Pancreas (tissue), 10 donors: Measurements from ENCODE around the gene INPP5D. TPM values are rescaled to one million over a fixed set of nuclear protein-coding genes. Genes with fewer than 3 reads are reported as not detected.

Source experiments
- ATAC-seq, 4 donors: fragments of 200-7000 bp; cut with Tn5 transposase; one replicate each; pipeline versions ENCODE4 v1.8.0 to v1.9.1; 2020; ENCODE audit warnings: mild to moderate bottlenecking in 4 of 4, moderate library complexity in 4 of 4
- DNase-seq, 6 donors: peaks; one replicate each; pipeline ENCODE4 v3.0.0-alpha.2; 2020
- FAIRE-seq: peaks from 2 replicates; lab custom pipeline; 2012; peaks lifted over from hg19 to GRCh38; lab: Jason Lieb, UNC
- H3K27ac ChIP-seq, 4 donors: fragments of 200-600 bp; sonication (generic); 1 replicate in 3 of 4; 2 replicates in 1 of 4; pipeline versions ENCODE4 v1.5.0 to v1.8.0; 2020
- H3K27me3 ChIP-seq, 4 donors: fragments of 200-600 bp; one replicate each; pipeline ENCODE4 v1.8.0; 2021
- H3K36me3 ChIP-seq, 3 donors: fragments of 200-600 bp; sonication (generic) in 1 of 3; one replicate each; pipeline versions ENCODE4 v1.5.0 to v1.8.0; 2020 to 2021
- H3K4me1 ChIP-seq, 3 donors: fragments of 200-600 bp; one replicate each; pipeline ENCODE4 v1.8.0; 2021
- H3K4me3 ChIP-seq, 4 donors: fragments of 200-600 bp; sonication (generic) in 2 of 4; one replicate each; pipeline versions ENCODE4 v1.5.0 to v1.8.0; 2020 to 2021
- H3K9me3 ChIP-seq, 4 donors: fragments of 200-600 bp; one replicate each; pipeline ENCODE4 v1.8.0; 2021
- CTCF ChIP-seq, 4 donors: fragments of 200-600 bp; sonication (generic) in 3 of 4; IDR thresholded peaks; one replicate each; pipeline versions ENCODE4 v1.5.0 to v1.8.0; 2021; ENCODE audit warnings: antibody characterized with exemption in 4 of 4
- WGBS, 2 donors: extraction: QIAGEN DNeasy Blood & Tissue Kit; methylation state at CpG; one replicate each; pipeline ENCODE4 v1.1.7; 2013; 5-methylcytosine and 5-hydroxymethylcytosine counted together
- intact Hi-C, 3 donors: fragments of 100-400 bp; cut with DNase I; formaldehyde crosslinking; loops; one replicate each; pipeline versions ENCODE4 v1.11.1 to v1.14.2; 2022
- polyA plus RNA-seq, 2 donors: library from polyadenylated mRNA; stranded (reverse); fragments of 200-250 nt; gene quantifications; one replicate each; pipeline ENCODE4 v1.2.3, GENCODE V29; 2013
- total RNA-seq, 6 donors: library from RNA; stranded (reverse); fragmentation: NEBNext Ultra II Directional in 4 of 6; extraction: Animal tissue kit (Norgen Biotek cat#: 25700) in 4 of 6; gene quantifications; one replicate each; pipeline versions ENCODE4 v1.2.1 to v1.2.4, GENCODE V29; 2021 to 2023
- donor health status: healthy with polysubstance abuse.
- donor health status: DM: no; HTN: no; CAD: no; lungs with moderate emphysema.
- donor health status: DM: no; HTN: no; CAD: no.
- donor health status: control.
- donor health status: control.
- donor health status: Bipolar disorder and iron deficiency.
- donor health status: DM: yes; HTN: yes; CAD: no.
- donor health status: DM: no; HTN: no; CAD: no.
- donor health status: DM: no; HTN: no; CAD: no.
- donor health status: DM: yes; HTN: yes; CAD: no.

INPP5D gene
- total and polyA plus RNA-seq, 8 donors, result 1.1 to 11.4 (median 2.3) TPM

GRCh38 chr2:233243348-233243747 lies 183.2 kb downstream of the INPP5D start:
- TF ChIP-seq CTCF (IDR thresholded peaks at IDR 0.05), result no peak
- Histone ChIP-seq H3K9me3 (no peaks in the 10 kb centered on the region), H3K27ac (no peak overlapping the region), H3K4me1 (no peaks in the 10 kb centered on the region), H3K4me3 (no peak overlapping the region), H3K27me3 (no peaks in the 10 kb centered on the region), H3K36me3 (no peaks in the 10 kb centered on the region)
- no peak for DNase-seq
- no peak for FAIRE-seq
- intact Hi-C loops, result loop anchor here in 1 of 3 donors (10.0 kb wide), 1 partner anchor 139 kb away; no protein-coding TSS in a partner anchor
- no peak for ATAC-seq
- WGBS, 2 donors, result 53 to 54% methylated on average over 4 of the region's 4 CpGs

GRCh38 chr2:233244818-233245217 lies 184.7 kb downstream of the INPP5D start:
- Histone ChIP-seq H3K36me3 (no peaks in the 10 kb centered on the region), H3K27me3 (no peaks in the 10 kb centered on the region), H3K4me3 (no peak overlapping the region), H3K27ac (no peak overlapping the region), H3K9me3 (no peaks in the 10 kb centered on the region), H3K4me1 (no peaks in the 10 kb centered on the region)
- intact Hi-C loops, result loop anchor here in 2 of 3 donors (5.0 to 10.0 kb wide), 2 partner anchors 140 to 143 kb away; no protein-coding TSS in a partner anchor
- DNase-seq, result no peak
- no peak for ATAC-seq
- TF ChIP-seq CTCF (IDR thresholded peaks at IDR 0.05), result no peak
- 37 to 43% methylated on average over 5 of the region's 5 CpGs for WGBS, 2 donors
- no peak for FAIRE-seq

GRCh38 chr2:233245406-233245805 lies 185.3 kb downstream of the INPP5D start:
- Histone ChIP-seq H3K27me3 (no peaks in the 10 kb centered on the region), H3K4me3 (no peak overlapping the region), H3K27ac (no peak overlapping the region), H3K36me3 (no peaks in the 10 kb centered on the region), H3K4me1 (no peaks in the 10 kb centered on the region), H3K9me3 (no peaks in the 10 kb centered on the region)
- ATAC-seq (no peak), FAIRE-seq (no peak), DNase-seq (no peak)
- intact Hi-C loops, result loop anchor here in 2 of 3 donors (5.0 to 10.0 kb wide), 2 partner anchors 141 to 143 kb away; no protein-coding TSS in a partner anchor
- WGBS, 2 donors, result 59 to 63% methylated on average over 6 of the region's 6 CpGs
- TF ChIP-seq CTCF (IDR thresholded peaks at IDR 0.05), result no peak

- intact Hi-C loops, result loop anchor here in 2 of 3 donors (5.0 to 10.0 kb wide), 2 partner anchors 142 to 145 kb away; no protein-coding TSS in a partner anchor
- FAIRE-seq, result no peak
Observed at GRCh38 chr2:233247116-233247515, 187.0 kb downstream of the INPP5D start.

More at GRCh38 chr2:233247116-233247515, 187.0 kb downstream of the INPP5D start:
- Histone ChIP-seq H3K36me3 (no peaks in the 10 kb centered on the region), H3K27me3 (no peaks in the 10 kb centered on the region), H3K27ac (no peak overlapping the region), H3K4me1 (no peaks in the 10 kb centered on the region), H3K4me3 (no peak overlapping the region), H3K9me3 (no peaks in the 10 kb centered on the region)
- no peak for TF ChIP-seq CTCF (IDR thresholded peaks at IDR 0.05)
- 69 to 82% methylated on average over 2 of the region's 2 CpGs for WGBS, 2 donors
- ATAC-seq (no peak), DNase-seq (no peak)
